ENCODE results near the gene PRKCH.

Gene PRKCH

DNA sequence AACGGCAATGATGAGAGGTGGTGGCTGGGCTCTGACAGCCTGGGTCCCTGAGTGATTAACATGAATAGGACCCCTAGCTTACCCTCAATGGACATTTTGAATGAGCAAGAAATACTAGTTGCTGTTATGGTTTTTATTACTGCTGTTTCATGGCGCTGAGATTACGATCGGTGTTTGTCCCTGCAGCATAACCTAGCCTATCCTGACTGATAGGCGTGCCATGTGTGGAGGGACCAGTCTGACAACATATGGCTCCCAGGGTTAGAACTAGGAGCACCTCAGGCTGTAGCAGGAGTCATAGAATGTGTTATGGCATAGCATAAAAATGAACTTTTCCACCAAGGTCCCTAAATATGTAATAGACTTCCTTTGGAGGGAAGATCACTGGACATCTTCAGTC lies 236.5 kb downstream of the PRKCH start:
- no peaks in the 10 kb centered on the region for H3K27me3 ChIP-seq (ENCODE audit: insufficient read depth, low read length)
- H3K4me1 ChIP-seq (ENCODE audit: insufficient read depth, low read length): peaks cover 10% of the 10 kb centered on the region
- no peaks in the 10 kb centered on the region for H3K9me3 ChIP-seq (ENCODE audit: insufficient read depth, low read depth, low read length)
- H3K36me3 ChIP-seq (ENCODE audit: insufficient read depth, low read depth, low read length): no peaks in the 10 kb centered on the region
- no peak overlapping the region for H3K4me3 ChIP-seq (ENCODE audit: low read length)
- no peak overlapping the region for H3K9ac ChIP-seq (ENCODE audit: low read depth, low read length)
- no peak overlapping the region for H3K27ac ChIP-seq (ENCODE audit: low read length)

GRCh38 chr14:61558271-61558670 lies 236.9 kb downstream of the PRKCH start:
- Histone ChIP-seq H3K36me3 (ENCODE audit: insufficient read depth, low read depth, low read length) (no peaks in the 10 kb centered on the region), H3K9me3 (ENCODE audit: insufficient read depth, low read depth, low read length) (no peaks in the 10 kb centered on the region), H3K4me3 (ENCODE audit: low read length) (no peak overlapping the region), H3K9ac (ENCODE audit: low read depth, low read length) (no peak overlapping the region), H3K27ac (ENCODE audit: low read length) (no peak overlapping the region), H3K4me1 (ENCODE audit: insufficient read depth, low read length) (peaks cover 8% of the 10 kb centered on the region), H3K27me3 (ENCODE audit: insufficient read depth, low read length) (no peaks in the 10 kb centered on the region)

DNA sequence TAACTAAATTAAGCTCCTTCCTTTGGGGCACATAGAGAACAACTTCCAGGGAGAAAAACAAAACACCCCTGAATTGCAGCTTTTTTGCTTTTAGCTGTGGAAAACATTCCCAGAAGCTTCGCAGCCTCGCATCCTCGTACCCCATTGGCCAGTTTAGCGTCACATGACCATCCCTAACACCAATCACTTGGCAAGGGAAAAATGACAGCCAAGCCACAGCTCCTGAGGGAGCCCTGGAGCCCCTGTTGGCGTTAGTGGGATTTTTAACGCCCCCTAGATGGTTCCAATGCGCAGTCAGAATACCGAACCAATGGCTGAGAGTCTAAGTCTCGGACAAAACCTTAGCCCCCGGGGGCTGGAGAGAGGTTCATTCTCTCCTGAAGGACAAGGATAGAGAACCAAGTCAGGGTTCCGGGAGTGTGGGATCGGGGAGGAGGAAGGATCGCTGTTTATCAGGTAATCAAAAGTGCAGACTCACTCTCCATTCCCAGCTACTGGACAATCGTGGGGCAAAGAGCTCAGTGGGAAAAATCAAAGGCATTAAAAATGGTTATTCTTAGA lies 238.3 kb downstream of the PRKCH start:
- Histone ChIP-seq H3K9ac (ENCODE audit: low read depth, low read length) (no peak overlapping the region), H3K9me3 (ENCODE audit: insufficient read depth, low read depth, low read length) (no peaks in the 10 kb centered on the region), H3K4me1 (ENCODE audit: insufficient read depth, low read length) (peaks cover 5% of the 10 kb centered on the region; the same call in 1 of the 2 replicates), H3K27me3 (ENCODE audit: insufficient read depth, low read length) (no peaks in the 10 kb centered on the region), H3K27ac (ENCODE audit: low read length) (no peak overlapping the region), H3K4me3 (ENCODE audit: low read length) (no peak overlapping the region), H3K36me3 (ENCODE audit: insufficient read depth, low read depth, low read length) (no peaks in the 10 kb centered on the region)

DNA sequence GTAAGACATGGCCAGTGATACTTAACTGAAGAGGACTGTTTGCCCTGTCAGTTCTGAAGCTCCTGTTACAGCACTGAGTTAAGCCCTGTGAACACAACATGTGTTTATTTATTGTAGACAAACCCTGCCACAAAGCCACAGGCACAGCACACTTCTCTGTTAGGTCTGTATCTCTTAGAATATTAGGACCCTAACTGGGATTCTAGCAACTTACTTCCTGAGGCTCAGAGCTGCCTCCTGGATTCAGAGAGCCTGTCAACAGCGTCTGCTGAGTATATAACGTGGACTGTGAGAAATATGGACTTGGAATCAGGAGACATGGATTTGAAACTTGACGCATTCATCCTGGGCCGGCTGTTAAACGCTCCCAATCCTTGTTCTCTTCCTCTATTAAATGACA lies 238.9 kb downstream of the PRKCH start:
- Histone ChIP-seq H3K9me3 (ENCODE audit: insufficient read depth, low read depth, low read length) (no peaks in the 10 kb centered on the region), H3K9ac (ENCODE audit: low read depth, low read length) (no peak overlapping the region), H3K27me3 (ENCODE audit: insufficient read depth, low read length) (no peaks in the 10 kb centered on the region), H3K36me3 (ENCODE audit: insufficient read depth, low read depth, low read length) (no peaks in the 10 kb centered on the region), H3K4me1 (ENCODE audit: insufficient read depth, low read length) (peaks cover 6% of the 10 kb centered on the region; the same call in 1 of the 2 replicates), H3K4me3 (ENCODE audit: low read length) (no peak overlapping the region), H3K27ac (ENCODE audit: low read length) (no peak overlapping the region)

GRCh38 chr14:61561104-61561503 lies 239.7 kb downstream of the PRKCH start:
- Histone ChIP-seq H3K36me3 (ENCODE audit: insufficient read depth, low read depth, low read length) (no peaks in the 10 kb centered on the region), H3K9me3 (ENCODE audit: insufficient read depth, low read depth, low read length) (no peaks in the 10 kb centered on the region), H3K4me3 (ENCODE audit: low read length) (no peak overlapping the region), H3K27me3 (ENCODE audit: insufficient read depth, low read length) (no peaks in the 10 kb centered on the region), H3K9ac (ENCODE audit: low read depth, low read length) (no peak overlapping the region), H3K4me1 (ENCODE audit: insufficient read depth, low read length) (peaks cover 6% of the 10 kb centered on the region; the same call in 1 of the 2 replicates), H3K27ac (ENCODE audit: low read length) (no peak overlapping the region)

- H3K9ac ChIP-seq (ENCODE audit: low read depth, low read length): no peak overlapping the region
- peaks cover 6% of the 10 kb centered on the region; the same call in 1 of the 2 replicates for H3K4me1 ChIP-seq (ENCODE audit: insufficient read depth, low read length)
- H3K27me3 ChIP-seq (ENCODE audit: insufficient read depth, low read length): no peaks in the 10 kb centered on the region
- H3K9me3 ChIP-seq (ENCODE audit: insufficient read depth, low read depth, low read length): no peaks in the 10 kb centered on the region
- H3K36me3 ChIP-seq (ENCODE audit: insufficient read depth, low read depth, low read length): no peaks in the 10 kb centered on the region
- no peak overlapping the region for H3K4me3 ChIP-seq (ENCODE audit: low read length)
- no peak overlapping the region for H3K27ac ChIP-seq (ENCODE audit: low read length)
Measured at GRCh38 chr14:61561657-61562276, 240.4 kb downstream of the PRKCH start.

GRCh38 chr14:61562321-61563161 lies 241.2 kb downstream of the PRKCH start:
- Histone ChIP-seq H3K27me3 (ENCODE audit: insufficient read depth, low read length) (no peaks in the 10 kb centered on the region), H3K36me3 (ENCODE audit: insufficient read depth, low read depth, low read length) (no peaks in the 10 kb centered on the region), H3K9me3 (ENCODE audit: insufficient read depth, low read depth, low read length) (no peaks in the 10 kb centered on the region), H3K9ac (ENCODE audit: low read depth, low read length) (no peak overlapping the region), H3K4me3 (ENCODE audit: low read length) (no peak overlapping the region), H3K4me1 (ENCODE audit: insufficient read depth, low read length) (peaks cover 6% of the 10 kb centered on the region), H3K27ac (ENCODE audit: low read length) (no peak overlapping the region)

- H3K36me3 ChIP-seq (ENCODE audit: insufficient read depth, low read depth, low read length): no peaks in the 10 kb centered on the region
- H3K27me3 ChIP-seq (ENCODE audit: insufficient read depth, low read length): peaks cover 2% of the 10 kb centered on the region; the same call in 1 of the 2 replicates
- no peaks in the 10 kb centered on the region for H3K9me3 ChIP-seq (ENCODE audit: insufficient read depth, low read depth, low read length)
- no peak overlapping the region for H3K27ac ChIP-seq (ENCODE audit: low read length)
- H3K9ac ChIP-seq (ENCODE audit: low read depth, low read length): no peak overlapping the region
- peaks cover 11% of the 10 kb centered on the region for H3K4me1 ChIP-seq (ENCODE audit: insufficient read depth, low read length)
- H3K4me3 ChIP-seq (ENCODE audit: low read length): no peak overlapping the region
Measured at GRCh38 chr14:61563162-61563511, 241.8 kb downstream of the PRKCH start.

GRCh38 chr14:61563880-61564617 lies 242.7 kb downstream of the PRKCH start:
- no peak overlapping the region for H3K4me3 ChIP-seq (ENCODE audit: low read length)
- peaks cover 17% of the 10 kb centered on the region for H3K4me1 ChIP-seq (ENCODE audit: insufficient read depth, low read length)
- H3K36me3 ChIP-seq (ENCODE audit: insufficient read depth, low read depth, low read length): no peaks in the 10 kb centered on the region
- peaks cover 10% of the 10 kb centered on the region for H3K27me3 ChIP-seq (ENCODE audit: insufficient read depth, low read length)
- no peaks in the 10 kb centered on the region for H3K9me3 ChIP-seq (ENCODE audit: insufficient read depth, low read depth, low read length)
- no peak overlapping the region for H3K27ac ChIP-seq (ENCODE audit: low read length)
- H3K9ac ChIP-seq (ENCODE audit: low read depth, low read length): no peak overlapping the region

- Histone ChIP-seq H3K4me3 (ENCODE audit: low read length) (no peak overlapping the region), H3K27me3 (ENCODE audit: insufficient read depth, low read length) (peaks cover 16% of the 10 kb centered on the region), H3K4me1 (ENCODE audit: insufficient read depth, low read length) (peaks cover 19% of the 10 kb centered on the region), H3K36me3 (ENCODE audit: insufficient read depth, low read depth, low read length) (no peaks in the 10 kb centered on the region), H3K27ac (ENCODE audit: low read length) (no peak overlapping the region), H3K9ac (ENCODE audit: low read depth, low read length) (no peak overlapping the region), H3K9me3 (ENCODE audit: insufficient read depth, low read depth, low read length) (no peaks in the 10 kb centered on the region)
Measured at GRCh38 chr14:61564618-61565091, 243.3 kb downstream of the PRKCH start.

DNA sequence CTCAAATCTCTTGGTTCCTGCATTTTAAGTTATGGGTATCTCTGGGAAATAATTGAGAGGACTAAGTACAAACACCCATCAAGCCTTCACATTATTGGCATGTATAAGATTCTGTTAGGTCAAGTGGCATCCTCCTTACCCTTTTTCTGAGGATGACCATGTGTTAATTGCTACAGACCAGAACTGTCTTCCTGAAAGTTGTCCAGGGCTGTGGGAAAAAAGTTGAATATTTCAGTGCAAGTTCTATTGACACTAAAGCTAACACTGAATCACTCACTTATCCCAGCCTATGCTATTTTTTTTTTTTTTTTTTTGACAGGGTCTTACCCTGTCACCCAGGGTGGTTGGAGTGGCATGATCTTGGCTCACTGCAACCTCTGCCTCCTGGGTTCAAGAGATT lies 243.8 kb downstream of the PRKCH start:
- Histone ChIP-seq H3K27ac (ENCODE audit: low read length) (no peak overlapping the region), H3K9ac (ENCODE audit: low read depth, low read length) (no peak overlapping the region)

More for the DNA sequence above, 243.8 kb downstream of the PRKCH start:
- H3K9me3 ChIP-seq (ENCODE audit: insufficient read depth, low read depth, low read length): no peaks in the 10 kb centered on the region
- H3K4me1 ChIP-seq (ENCODE audit: insufficient read depth, low read length): peaks cover 19% of the 10 kb centered on the region
- H3K4me3 ChIP-seq (ENCODE audit: low read length): no peak overlapping the region
- no peaks in the 10 kb centered on the region for H3K36me3 ChIP-seq (ENCODE audit: insufficient read depth, low read depth, low read length)
- peaks cover 20% of the 10 kb centered on the region for H3K27me3 ChIP-seq (ENCODE audit: insufficient read depth, low read length)

All from iPS-20b (cell line).